Stimulated activated CD8-positive, alpha-beta memory T cell treated with anti-CD3 and anti-CD28 coated beads, Interleukin-4, amount 100 ng/mL, for 1 hour (primary cell): ENCODE measurements around the gene KBTBD12.

ENCODE experiments used
- DNase-seq, 2 donors: peaks; one replicate each; pipeline ENCODE4 v3.0.0-alpha.2; 2020; ENCODE audit warnings: low read depth in 2 of 2, low spot score in 1 of 2

KBTBD12 gene

GRCh38 chr3:127951276-127951675, 36.2 kb downstream of the KBTBD12 start:
- no peak for DNase-seq

DNA sequence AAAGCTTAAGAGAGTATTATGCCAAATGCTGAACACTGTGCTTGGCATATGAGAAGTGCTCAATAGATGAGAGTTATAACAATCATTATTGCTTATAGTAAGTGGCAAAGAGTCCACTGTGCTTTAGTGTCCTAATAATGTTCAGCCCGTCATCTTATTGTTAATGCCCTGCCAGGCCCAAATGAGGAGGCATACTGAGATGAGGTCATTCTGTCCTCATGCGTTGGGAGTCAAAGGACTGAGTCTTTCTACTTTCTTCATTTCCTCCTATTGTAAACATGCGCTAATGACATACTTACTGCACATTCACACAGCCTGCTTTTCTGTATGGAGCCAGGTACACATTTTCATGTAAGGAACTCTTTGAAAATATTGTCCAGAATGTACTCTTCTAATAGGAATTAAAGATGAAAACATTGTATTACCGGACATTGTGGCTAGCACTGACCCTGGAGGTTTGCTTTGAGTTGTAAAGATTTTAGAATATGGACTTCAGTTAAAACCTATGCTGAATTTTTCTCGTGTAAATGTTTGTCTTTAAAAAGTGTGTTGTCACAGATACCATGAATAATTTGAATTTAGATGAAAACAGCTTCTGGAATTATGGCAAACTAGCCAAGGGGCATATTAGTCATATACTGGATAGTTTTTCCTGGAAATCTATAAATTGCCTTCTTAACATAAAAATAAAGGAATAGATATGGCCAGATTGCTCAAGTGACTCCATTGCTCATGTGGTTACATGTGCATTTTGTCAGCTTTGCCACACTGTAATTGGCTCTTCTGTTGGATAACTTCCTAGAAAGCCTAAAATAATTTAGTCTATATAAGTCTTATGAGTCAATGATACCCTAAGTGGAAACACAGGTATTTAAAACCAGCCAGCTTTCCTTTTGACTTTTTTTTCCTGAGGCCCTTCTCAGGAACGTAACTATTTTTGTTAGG, 38.3 kb downstream of the KBTBD12 start:
- DNase-seq, result no peak

- DNase-seq, result no peak
Observed at GRCh38 chr3:127954640-127955039, 39.6 kb downstream of the KBTBD12 start.

- no peak for DNase-seq
Observed at GRCh38 chr3:127955728-127956127, 40.7 kb downstream of the KBTBD12 start.

- DNase-seq, result no peak
Observed at GRCh38 chr3:127959041-127959440, 44.0 kb downstream of the KBTBD12 start.

DNA sequence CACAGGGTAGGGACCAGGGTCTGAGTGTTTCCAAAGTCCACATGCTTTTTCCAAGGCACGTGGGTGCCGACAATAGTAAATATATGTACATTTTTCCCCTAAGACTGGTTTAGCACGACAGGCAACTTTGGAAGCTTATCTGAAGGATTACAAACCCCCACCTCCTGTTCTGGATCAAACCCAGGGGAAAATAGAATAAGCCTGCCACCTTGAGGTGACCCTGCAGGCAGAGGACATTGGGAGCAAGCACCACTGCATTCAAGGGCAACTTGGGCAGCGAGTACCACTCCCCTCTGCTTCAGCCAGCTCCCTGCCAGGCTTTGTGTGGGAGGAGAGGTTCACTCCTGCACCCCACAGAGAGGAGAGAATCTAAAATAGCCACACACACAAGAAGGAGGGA, 44.8 kb downstream of the KBTBD12 start:
- no peak for DNase-seq

DNA sequence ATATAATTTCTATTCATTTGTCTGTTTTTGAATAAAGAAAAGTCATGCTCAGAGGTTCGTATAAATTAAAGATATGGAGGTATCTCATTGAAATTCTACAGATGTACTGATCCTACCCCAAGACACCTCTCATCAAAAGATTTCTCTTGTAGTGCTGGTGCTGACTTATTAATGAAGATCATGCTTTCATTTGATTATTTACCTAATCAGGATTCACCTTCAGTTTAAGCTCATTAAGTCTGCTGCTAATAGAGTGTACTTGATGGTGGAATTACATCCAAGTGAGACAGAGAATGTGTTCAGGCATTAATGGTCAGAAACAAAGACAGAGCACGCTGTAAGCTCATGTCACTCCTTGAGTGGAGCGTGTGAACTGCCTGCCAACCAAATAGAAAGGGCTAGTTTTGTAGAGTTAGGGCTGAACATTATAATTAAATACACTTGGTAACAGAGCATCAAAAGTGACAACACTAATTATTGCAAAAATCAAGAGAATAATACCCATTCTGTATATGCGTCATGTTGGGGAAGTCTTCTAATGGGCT, 45.5 kb downstream of the KBTBD12 start:
- no peak for DNase-seq

- DNase-seq, result no peak
Observed at GRCh38 chr3:127961124-127961523, 46.1 kb downstream of the KBTBD12 start.

DNA sequence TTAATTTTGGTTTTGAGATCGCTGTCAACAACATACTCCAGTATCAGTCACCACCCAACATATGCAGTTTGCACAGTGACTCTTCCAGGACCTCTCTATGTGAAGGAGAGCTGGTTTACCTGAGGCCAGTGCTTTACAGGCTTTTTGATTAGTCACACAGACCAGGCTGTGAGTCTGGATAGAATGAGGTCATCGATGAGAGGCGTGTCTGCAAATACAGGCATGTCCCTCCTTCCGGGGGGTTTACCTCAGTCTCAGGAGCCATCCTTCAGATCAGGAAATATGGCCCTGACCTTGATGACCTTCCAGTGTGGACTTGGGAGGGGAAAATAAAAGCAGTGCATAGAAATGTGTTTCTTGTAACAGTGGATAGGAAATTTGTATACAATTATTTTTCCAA, 46.9 kb downstream of the KBTBD12 start:
- no peak for DNase-seq

DNA sequence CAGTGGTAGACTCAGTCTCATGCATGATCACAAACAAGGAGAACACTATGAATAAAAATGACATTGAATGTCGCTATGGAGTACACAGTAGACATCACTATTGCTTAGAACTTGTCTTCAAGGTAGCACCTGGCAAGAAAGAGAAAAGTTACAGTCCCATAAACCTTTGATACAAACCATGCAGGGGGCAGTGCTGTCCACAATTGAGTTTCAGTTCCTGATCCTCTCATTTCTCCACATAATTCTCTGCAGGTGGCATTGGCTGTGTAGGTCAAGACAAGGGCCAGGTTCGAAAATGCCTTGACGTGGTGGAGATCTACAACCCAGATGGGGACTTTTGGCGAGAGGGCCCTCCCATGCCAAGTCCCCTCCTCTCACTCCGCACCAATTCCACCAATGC, 47.9 kb downstream of the KBTBD12 start:
- DNase-seq, result no peak

DNA sequence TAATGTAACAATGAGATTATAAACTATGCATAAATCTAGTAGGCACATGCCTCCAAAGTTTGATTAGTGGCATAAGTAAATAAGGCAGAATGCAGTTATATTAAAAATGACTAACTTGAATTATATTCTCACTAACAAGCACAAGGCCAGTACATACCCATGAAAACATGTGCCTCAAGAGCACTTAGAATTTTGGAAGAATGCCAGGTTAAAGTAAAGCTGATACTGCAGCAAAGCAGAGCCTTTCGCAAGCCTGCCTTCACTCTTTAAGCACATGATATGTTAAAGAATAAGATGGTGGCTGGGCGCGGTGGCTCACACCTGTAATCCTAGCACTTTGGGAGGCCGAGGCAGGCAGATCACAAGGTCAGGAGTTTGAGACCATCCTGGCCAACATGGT, 49.0 kb downstream of the KBTBD12 start:
- DNase-seq, result no peak

GRCh38 chr3:127964816-127965215, 49.8 kb downstream of the KBTBD12 start:
- DNase-seq, result no peak

DNA sequence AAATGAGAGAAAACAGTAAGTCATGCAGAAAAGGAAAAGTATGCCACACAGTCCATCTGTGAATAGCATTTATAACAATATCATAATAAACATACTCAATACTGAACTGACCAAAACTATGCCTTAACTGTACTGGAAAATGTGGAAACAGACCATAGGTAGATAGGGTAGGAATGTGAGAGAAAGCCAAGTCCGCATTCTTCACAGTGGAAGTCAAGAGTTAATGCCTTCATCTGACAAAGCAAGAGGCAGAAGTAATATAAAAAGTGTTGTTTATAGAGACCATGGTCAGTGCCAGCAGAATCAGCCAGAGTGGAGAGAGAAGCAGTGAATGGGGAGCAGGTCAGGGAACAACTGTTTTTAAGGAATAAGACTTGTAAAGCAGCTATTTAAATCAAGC, 52.3 kb downstream of the KBTBD12 start:
- no peak for DNase-seq

- no peak for DNase-seq
Observed at GRCh38 chr3:127970966-127971592, 56.0 kb downstream of the KBTBD12 start.

DNA sequence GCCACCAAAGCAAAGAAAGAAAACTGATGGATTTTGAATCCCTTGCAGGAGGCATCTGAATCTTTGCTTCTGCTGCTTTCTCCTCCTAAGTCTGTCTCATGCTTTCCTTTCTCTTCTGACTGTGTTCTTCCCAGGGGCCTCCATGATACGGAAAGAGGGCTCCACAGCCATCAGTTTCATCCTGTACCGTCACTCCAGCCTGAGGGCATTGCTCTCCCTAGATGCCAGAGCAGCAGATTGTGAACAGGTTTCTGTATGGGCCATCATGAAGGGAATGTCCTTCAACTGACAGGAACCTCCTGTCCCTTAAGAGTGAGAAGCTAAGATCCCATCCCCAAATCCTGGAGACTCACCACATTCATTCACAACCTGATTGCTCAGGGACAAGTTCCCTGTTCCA, 59.2 kb downstream of the KBTBD12 start:
- no peak for DNase-seq

DNA sequence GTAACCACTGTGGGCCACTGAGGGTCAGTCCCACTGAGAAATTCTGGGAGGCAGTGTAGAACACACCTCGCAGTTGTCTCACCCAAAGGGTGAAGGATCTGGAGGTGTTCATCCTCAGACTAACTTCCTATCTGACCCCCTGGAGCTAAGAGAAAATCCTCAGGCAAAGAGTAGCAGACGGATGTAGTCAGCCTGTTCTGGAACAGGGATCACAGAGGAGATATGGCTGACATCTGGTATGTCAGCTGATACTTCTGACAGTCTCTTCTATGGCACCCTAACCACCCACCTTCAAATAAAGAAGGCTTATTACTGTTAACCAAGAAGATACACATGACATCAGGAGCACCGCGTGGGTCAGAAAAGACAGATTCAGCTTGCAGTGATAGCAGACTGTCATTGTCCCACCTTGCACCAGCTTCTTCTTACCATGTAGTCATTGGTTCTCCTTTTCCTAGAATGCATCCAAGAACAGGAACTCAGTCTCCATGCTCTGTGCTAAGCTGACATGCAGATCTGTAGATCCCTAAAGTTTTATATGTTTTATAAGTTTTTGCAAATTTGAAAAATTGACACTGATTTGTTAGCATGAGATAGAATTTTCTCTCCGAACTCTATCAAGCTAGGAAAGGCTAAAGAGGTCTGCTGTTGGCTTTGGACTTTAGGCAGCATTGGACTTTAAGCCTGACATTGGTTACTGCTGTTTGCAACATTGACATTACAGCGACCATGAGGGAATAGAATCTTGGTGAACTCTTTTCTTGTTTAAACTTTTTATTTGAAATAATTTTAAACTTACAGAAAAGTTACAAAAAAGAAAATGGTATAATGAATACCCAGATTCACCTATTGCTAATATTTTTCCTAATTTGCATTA, 60.4 kb downstream of the KBTBD12 start:
- no peak for DNase-seq

- DNase-seq, result no peak
Observed at GRCh38 chr3:127978636-127979035, 63.6 kb downstream of the KBTBD12 start.

DNA sequence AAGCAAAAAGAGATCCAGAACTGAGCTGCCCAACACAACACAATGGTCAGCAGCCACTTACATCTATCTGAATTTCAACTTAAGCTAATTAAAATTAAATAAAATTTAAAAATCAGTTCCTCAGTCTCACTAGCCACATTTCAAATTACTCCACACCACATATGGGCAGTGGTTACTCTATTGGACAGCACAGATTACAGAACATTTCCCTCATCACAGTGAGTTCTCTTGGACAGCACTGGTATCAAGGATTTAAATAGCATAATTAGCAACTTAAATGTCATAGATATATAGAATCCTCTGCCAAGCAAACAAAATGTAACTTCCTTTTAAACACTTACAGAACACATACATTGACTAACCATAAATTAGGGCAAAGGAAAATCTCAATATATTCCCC, 64.4 kb downstream of the KBTBD12 start:
- DNase-seq, result no peak

DNA sequence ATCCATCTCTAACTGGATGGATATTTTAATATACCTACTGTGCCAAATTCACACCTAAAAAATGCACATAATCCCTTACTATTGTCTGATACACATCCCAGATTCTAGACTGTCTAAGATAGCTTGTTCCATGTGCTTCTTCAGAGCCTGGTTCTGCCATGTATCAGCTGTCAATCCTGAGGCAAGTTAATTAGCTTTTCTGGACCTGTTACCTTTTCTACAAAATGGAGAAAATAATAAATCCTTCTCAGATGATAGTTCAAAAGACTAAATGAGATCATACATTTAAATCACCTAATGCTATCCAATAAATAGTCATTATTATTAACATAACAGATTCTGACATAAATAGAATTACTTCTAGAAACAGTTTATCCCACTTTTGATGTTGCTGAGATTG, 66.1 kb downstream of the KBTBD12 start:
- DNase-seq, result no peak

DNA sequence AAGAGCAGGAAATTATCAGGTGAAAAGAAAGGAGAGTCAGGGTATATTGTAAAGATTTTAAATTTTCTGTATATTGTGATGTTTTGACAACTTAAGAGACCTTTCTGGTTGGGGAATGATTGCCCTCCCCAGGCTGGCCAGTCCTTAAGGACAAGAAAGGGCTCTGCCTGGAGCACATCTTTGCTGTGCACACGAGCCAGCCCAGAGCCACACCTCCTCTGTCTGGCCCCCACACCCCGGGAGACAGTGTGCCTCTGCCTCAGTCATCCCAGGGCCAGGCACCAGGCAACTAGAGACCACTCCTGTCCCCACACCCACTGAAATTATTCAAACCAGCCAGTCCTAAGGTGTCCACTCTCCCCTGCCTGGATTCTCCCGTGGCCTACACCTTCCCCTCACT, 67.1 kb downstream of the KBTBD12 start:
- no peak for DNase-seq

DNA sequence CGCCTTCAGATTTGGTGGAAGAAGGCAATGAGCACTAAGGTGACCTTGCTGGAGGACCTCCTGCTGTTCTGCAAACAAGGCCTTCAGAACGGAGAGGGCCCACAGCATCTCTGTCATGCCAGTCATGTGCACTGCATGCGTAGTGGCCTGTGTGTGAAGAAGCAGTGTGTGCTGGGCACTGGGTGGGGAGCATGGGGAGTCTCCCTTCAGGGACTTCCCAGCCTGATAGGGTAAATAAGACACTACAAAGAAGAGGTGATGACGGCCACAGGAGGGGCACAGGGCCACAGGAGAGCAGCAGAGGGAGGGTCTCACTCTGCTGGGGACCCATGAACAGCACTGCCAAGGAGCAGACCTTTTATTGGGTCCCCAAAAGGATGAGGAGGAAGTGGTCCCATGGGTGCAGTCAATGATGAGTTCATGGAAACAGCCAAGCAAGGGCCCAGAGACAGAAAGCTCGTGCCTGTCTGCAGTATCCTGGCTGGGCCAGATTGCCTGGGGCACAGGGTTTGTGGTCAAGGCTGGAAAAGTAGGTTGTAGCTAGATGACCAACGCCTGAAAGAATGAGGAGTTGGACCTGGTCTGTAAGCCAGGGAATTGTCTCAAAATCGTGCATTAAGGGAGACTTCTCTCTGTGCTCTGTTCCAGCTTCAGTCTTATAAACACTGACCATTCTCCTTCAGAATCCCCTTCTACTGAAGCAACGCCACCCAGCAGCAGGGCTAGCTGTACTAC, 69.4 kb downstream of the KBTBD12 start:
- no peak for DNase-seq
